Endodermal cell (in vitro differentiated cells): ENCODE data around the gene MBNL3. TPM values are rescaled to one million over a fixed set of nuclear protein-coding genes. Genes with fewer than 3 reads are reported as not detected.

ENCODE experiments used
- DNase-seq: peaks from one replicate; pipeline ENCODE4 v3.0.0-alpha.2; 2017
- H3K27ac ChIP-seq: 2 replicates; pipeline ENCODE4 v1.5.1; 2013; ENCODE audit warnings: mild to moderate bottlenecking, low read depth, low read length, moderate library complexity
- H3K27me3 ChIP-seq: 2 replicates; pipeline ENCODE4 v1.6.1; 2013; ENCODE audit warnings: mild to moderate bottlenecking, low read length, moderate library complexity; ENCODE audit not compliant: insufficient read depth, control insufficient read depth, poor library complexity, severe bottlenecking
- H3K36me3 ChIP-seq: 2 replicates; pipeline ENCODE4 v1.7.0; 2013; ENCODE audit warnings: mild to moderate bottlenecking, low read length, moderate library complexity; ENCODE audit not compliant: control insufficient read depth, insufficient read depth
- H3K4me1 ChIP-seq: one replicate; pipeline ENCODE4 v1.7.0; 2013; ENCODE audit warnings: low read length; ENCODE audit not compliant: control insufficient read depth, insufficient read depth
- H3K4me3 ChIP-seq: 2 replicates; pipeline ENCODE4 v1.5.1; 2013; ENCODE audit warnings: mild to moderate bottlenecking, low read length, moderate library complexity
- H3K9ac ChIP-seq: 2 replicates; pipeline ENCODE4 v1.6.1; 2013; ENCODE audit warnings: mild to moderate bottlenecking, low read length, moderate library complexity; ENCODE audit not compliant: poor library complexity, severe bottlenecking; ENCODE audit errors: extremely low read depth
- H3K9me3 ChIP-seq: 2 replicates; pipeline ENCODE4 v1.6.1; 2013; ENCODE audit warnings: mild to moderate bottlenecking, low read length, moderate library complexity; ENCODE audit not compliant: control insufficient read depth
- H3K27ac Mint-ChIP-seq: 2 replicates; pipeline ENCODE4 v1.8.0; 2020; ENCODE audit warnings: mixed read lengths
- H3K27me3 Mint-ChIP-seq: 2 replicates; pipeline ENCODE4 v1.8.0; 2021; ENCODE audit warnings: mild to moderate bottlenecking, mixed read lengths; ENCODE audit not compliant: insufficient read depth
- H3K36me3 Mint-ChIP-seq: 2 replicates; pipeline ENCODE4 v1.8.0; 2020; ENCODE audit warnings: low read depth, mixed read lengths
- H3K4me1 Mint-ChIP-seq: 2 replicates; pipeline ENCODE4 v1.8.0; 2020; ENCODE audit warnings: mixed read lengths
- H3K4me3 Mint-ChIP-seq: 2 replicates; pipeline ENCODE4 v1.8.0; 2020; ENCODE audit warnings: mild to moderate bottlenecking, moderate library complexity, mixed read lengths
- H3K9me3 Mint-ChIP-seq: 2 replicates; pipeline ENCODE4 v1.8.0; 2020; ENCODE audit warnings: mild to moderate bottlenecking, mixed read lengths
- CTCF ChIP-seq: fragments of 200-600 bp; sonication (generic); conservative IDR thresholded peaks from 2 replicates; pipeline ENCODE4 v1.5.0; 2021; ENCODE audit warnings: antibody characterized with exemption, mild to moderate bottlenecking
- WGBS, 2 experiments: methylation state at CpG; one replicate each; pipeline versions ENCODE4 v1.1.5 to v1.1.7; 2013; ENCODE audit warnings: missing lambda C conversion rate in 2 of 2, mixed read lengths in 1 of 2; ENCODE audit not compliant: insufficient coverage in 1 of 2, insufficient read length in 1 of 2; 5-methylcytosine and 5-hydroxymethylcytosine counted together
- total RNA-seq, 2 donors: library from RNA; stranded (reverse); fragmentation: NEBNext Ultra II Directional in 1 of 2; extraction: Animal tissue kit (Norgen Biotek cat#: 25700) in 1 of 2; gene quantifications; 2 replicates in 1 of 2; 3 replicates in 1 of 2; pipeline ENCODE4 v1.2.1, GENCODE V29; 2021

MBNL3 gene
- total RNA-seq, 2 donors from 2014 or later: 17.0 to 33.4 TPM

DNA sequence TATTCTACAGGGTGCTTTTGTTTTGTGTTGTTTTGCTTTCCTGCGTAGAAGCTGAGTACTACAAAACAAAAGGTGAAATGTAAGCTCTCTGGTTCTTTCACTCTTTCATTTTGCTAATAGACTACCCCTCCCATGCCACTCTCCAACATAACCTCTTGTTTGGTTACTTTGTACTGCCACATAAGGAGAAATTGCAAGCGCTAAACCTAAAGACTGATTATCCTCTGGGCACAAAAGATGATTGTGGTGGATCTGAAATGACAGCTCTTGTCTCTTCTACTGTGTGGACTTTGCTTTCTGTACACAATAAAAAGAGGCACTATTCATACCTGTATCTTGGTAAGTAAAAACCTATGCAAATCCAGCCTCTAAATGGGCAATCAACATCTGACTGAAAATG, 5.3 kb downstream of the MBNL3 start:
- H3K9me3 Mint-ChIP-seq: no peaks in the 10 kb centered on the region

GRCh38 chrX:132482632-132483031, 6.2 kb downstream of the MBNL3 start:
- no peaks in the 10 kb centered on the region for H3K36me3 ChIP-seq
- no peak for DNase-seq
- no peak overlapping the region for H3K4me3 Mint-ChIP-seq
- WGBS, 2 experiments: 82% methylated on average over 4 of the region's 4 CpGs; no CpG with 5 or more reads in 1 of the 2 experiments
- H3K9me3 ChIP-seq: no peaks in the 10 kb centered on the region
- H3K27ac Mint-ChIP-seq: no peak overlapping the region
- H3K4me1 Mint-ChIP-seq: peaks cover 40% of the 10 kb centered on the region
- no peak overlapping the region for H3K9ac ChIP-seq
- TF ChIP-seq CTCF: no peak
- H3K27me3 ChIP-seq: no peaks in the 10 kb centered on the region
- no peaks in the 10 kb centered on the region for H3K4me1 ChIP-seq
- no peak overlapping the region for H3K27ac ChIP-seq
- H3K4me3 ChIP-seq: no peak overlapping the region
- H3K9me3 Mint-ChIP-seq: no peaks in the 10 kb centered on the region
- no peaks in the 10 kb centered on the region for H3K36me3 Mint-ChIP-seq
- peaks cover 6% of the 10 kb centered on the region for H3K27me3 Mint-ChIP-seq

More for the DNA sequence above, 5.3 kb downstream of the MBNL3 start:
- TF ChIP-seq CTCF: no peak
- no peaks in the 10 kb centered on the region for H3K4me1 ChIP-seq
- H3K27ac Mint-ChIP-seq: no peak overlapping the region
- DNase-seq: no peak
- no peaks in the 10 kb centered on the region for H3K27me3 ChIP-seq
- no peaks in the 10 kb centered on the region for H3K36me3 ChIP-seq
- no peak overlapping the region for H3K27ac ChIP-seq
- peaks cover 44% of the 10 kb centered on the region for H3K4me1 Mint-ChIP-seq
- peaks cover 9% of the 10 kb centered on the region for H3K27me3 Mint-ChIP-seq
- H3K36me3 Mint-ChIP-seq: no peaks in the 10 kb centered on the region
- H3K4me3 Mint-ChIP-seq: no peak overlapping the region
- no peaks in the 10 kb centered on the region for H3K9me3 ChIP-seq
- WGBS, 2 experiments: 84 to 100% methylated on average over 1 to 2 of the region's 2 CpGs
- no peak overlapping the region for H3K9ac ChIP-seq
- H3K4me3 ChIP-seq: no peak overlapping the region

DNA sequence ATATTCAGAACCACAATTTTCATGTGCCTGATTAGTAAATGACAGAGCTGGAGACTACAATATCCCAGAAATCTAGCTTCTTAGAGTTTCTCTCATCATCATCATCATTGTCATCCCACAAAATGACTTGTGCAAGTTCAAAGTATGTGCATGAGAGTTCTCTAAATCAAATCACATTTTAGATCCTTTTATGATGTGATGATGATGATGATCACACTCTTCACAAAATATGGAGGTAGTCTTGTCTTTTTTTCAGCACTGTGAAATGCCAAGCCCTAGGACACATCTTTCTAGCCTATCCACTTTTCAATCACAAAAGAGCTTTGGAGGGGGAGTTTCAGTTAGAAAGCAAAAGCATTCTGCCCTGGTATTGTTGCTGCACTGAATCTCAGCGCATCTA, 7.4 kb downstream of the MBNL3 start:
- H3K9me3 ChIP-seq: no peaks in the 10 kb centered on the region
- no peaks in the 10 kb centered on the region for H3K9me3 Mint-ChIP-seq
- H3K9ac ChIP-seq: no peak overlapping the region
- H3K4me1 Mint-ChIP-seq: peaks cover 41% of the 10 kb centered on the region
- DNase-seq: no peak
- H3K27ac Mint-ChIP-seq: no peak overlapping the region
- no peaks in the 10 kb centered on the region for H3K27me3 ChIP-seq
- H3K27ac ChIP-seq: no peak overlapping the region
- WGBS, 2 experiments: 89% methylated on average over 1 of the region's 1 CpG; no CpG with 5 or more reads in 1 of the 2 experiments
- H3K27me3 Mint-ChIP-seq: peaks cover 2% of the 10 kb centered on the region
- H3K36me3 ChIP-seq: no peaks in the 10 kb centered on the region
- no peak for TF ChIP-seq CTCF
- H3K4me1 ChIP-seq: no peaks in the 10 kb centered on the region
- H3K36me3 Mint-ChIP-seq: no peaks in the 10 kb centered on the region
- no peak overlapping the region for H3K4me3 ChIP-seq
- H3K4me3 Mint-ChIP-seq: no peak overlapping the region
